Measurements from ENCODE around the gene SERPINB6. TPM values are rescaled to one million over a fixed set of nuclear protein-coding genes. Genes with fewer than 3 reads are reported as not detected.

The SERPINB6 gene
- total and polyA plus RNA-seq, 9 of the 15 experiments (the other 6 are each of a cell fraction or from before 2014, with no cell fraction given), result 86.6 to 211 (median 143) TPM

GRCh38 chr6:2990248-2990931 is 19.0 kb upstream of the SERPINB6 start (continued):
- TF ChIP-seq, protein P1, sequence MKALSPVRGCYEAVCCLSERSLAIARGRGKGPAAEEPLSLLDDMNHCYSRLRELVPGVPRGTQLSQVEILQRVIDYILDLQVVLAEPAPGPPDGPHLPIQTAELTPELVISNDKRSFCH (CRISPR knock-in tag; IDR thresholded peaks at IDR 0.05), result no peak
- TF ChIP-seq, protein P1 (tag; IDR thresholded peaks at IDR 0.05), result peak; percentile 96
- 0 out of 2 replicates have a peak, but pooled peaks have one; percentile 9 for TF ChIP-seq ZNF24 (IDR thresholded peaks at IDR 0.05)
- TF ChIP-seq, protein P2, sequence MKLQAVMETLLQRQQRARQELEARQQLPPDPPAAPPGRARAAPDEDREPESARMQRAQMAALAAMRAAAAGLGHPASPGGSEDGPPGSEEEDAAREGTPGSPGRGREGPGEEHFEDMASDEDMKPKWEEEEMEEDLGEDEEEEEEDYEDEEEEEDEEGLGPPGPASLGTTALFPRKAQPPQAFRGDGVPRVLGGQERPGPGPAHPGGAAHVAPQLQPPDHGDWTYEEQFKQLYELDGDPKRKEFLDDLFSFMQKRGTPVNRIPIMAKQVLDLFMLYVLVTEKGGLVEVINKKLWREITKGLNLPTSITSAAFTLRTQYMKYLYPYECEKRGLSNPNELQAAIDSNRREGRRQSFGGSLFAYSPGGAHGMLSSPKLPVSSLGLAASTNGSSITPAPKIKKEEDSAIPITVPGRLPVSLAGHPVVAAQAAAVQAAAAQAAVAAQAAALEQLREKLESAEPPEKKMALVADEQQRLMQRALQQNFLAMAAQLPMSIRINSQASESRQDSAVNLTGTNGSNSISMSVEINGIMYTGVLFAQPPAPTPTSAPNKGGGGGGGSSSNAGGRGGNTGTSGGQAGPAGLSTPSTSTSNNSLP (IDR thresholded peaks at IDR 0.05; ENCODE audit: borderline replicate concordance, low read depth, low read length), result peak; percentile 96
- TF ChIP-seq RNF2 (IDR thresholded peaks at IDR 0.05), result peak; percentile 94
- TF ChIP-seq PTRF (tag; IDR thresholded peaks at IDR 0.05), result peak; percentile 78
- TF ChIP-seq PML (IDR thresholded peaks at IDR 0.05; ENCODE audit: low read length), result peak; percentile 87
- peak; percentile 31; the same call in 1 of the 2 replicates for TF ChIP-seq FOSL1 (tag; conservative IDR thresholded peaks at IDR 0.05)
- 0 out of 2 replicates have a peak, but pooled peaks have one; percentile 69 for TF ChIP-seq IFI16 (CRISPR knock-in tag; IDR thresholded peaks at IDR 0.05)
- TF ChIP-seq, protein P3, sequence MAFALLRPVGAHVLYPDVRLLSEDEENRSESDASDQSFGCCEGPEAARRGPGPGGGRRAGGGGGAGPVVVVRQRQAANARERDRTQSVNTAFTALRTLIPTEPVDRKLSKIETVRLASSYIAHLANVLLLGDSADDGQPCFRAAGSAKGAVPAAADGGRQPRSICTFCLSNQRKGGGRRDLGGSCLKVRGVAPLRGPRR (CRISPR knock-in tag; IDR thresholded peaks at IDR 0.05), result peak; percentile 80; the same call in 1 of the 2 replicates
- TF ChIP-seq ZBTB2 (IDR thresholded peaks at IDR 0.05), result peak; percentile 61; the same call in 1 of the 2 replicates
- no peak for TF ChIP-seq ZNF146 (CRISPR knock-in tag; IDR thresholded peaks at IDR 0.05; ENCODE audit: unreplicated experiment)
- TF ChIP-seq CCAR2 (IDR thresholded peaks at IDR 0.05; ENCODE audit: low read depth, low read length), result no peak
- no peak for TF ChIP-seq BDP1 (IDR thresholded peaks at IDR 0.05; ENCODE audit: insufficient read depth, insufficient read length)
- TF ChIP-seq SOX6 (IDR thresholded peaks at IDR 0.05), result peak; percentile 83
- peak; percentile 72; the same call in 1 of the 2 replicates for TF ChIP-seq BACH1 (tag; IDR thresholded peaks at IDR 0.05)
- TF ChIP-seq RAD51 (IDR thresholded peaks at IDR 0.05; ENCODE audit: borderline replicate concordance, low read depth), result no peak
- TF ChIP-seq ZNF316 (IDR thresholded peaks at IDR 0.05), result peak; percentile 99
- TF ChIP-seq ZNF41 (CRISPR knock-in tag; conservative IDR thresholded peaks at IDR 0.05), result peak; percentile 84
- TF ChIP-seq SIN3B (IDR thresholded peaks at IDR 0.05; ENCODE audit: low read depth), result no peak

Data from K562 (cell line).